BLaER1 treated with 17β-estradiol and CSF1 and Interleukin-3, amounts not matched to agents 10 nM and 100 nM (cell line): ENCODE measurements around the gene NR1H4.

ENCODE experiments used
- H3K27ac ChIP-seq, 11 experiments: shearing (Covaris generic); formaldehyde crosslinking; 2 replicates each; pipeline ENCODE4 v1.8.1; 2022
- H3K27me3 ChIP-seq, 11 experiments: shearing (Covaris generic); formaldehyde crosslinking; 2 replicates each; pipeline ENCODE4 v1.8.1; 2022
- H3K36me3 ChIP-seq, 11 experiments: shearing (Covaris generic); formaldehyde crosslinking; 2 replicates each; pipeline ENCODE4 v1.8.1; 2022
- H3K4me1 ChIP-seq, 10 experiments: shearing (Covaris generic); formaldehyde crosslinking; 2 replicates each; pipeline ENCODE4 v1.8.1; 2022
- H3K4me2 ChIP-seq, 11 experiments: shearing (Covaris generic); formaldehyde crosslinking; 2 replicates each; pipeline ENCODE4 v1.8.1; 2022
- H3K4me3 ChIP-seq, 10 experiments: shearing (Covaris generic); formaldehyde crosslinking; 2 replicates each; pipeline ENCODE4 v1.8.1; 2022
- H3K9ac ChIP-seq, 11 experiments: shearing (Covaris generic); formaldehyde crosslinking; 2 replicates each; pipeline ENCODE4 v1.8.1; 2022
- H3K9me3 ChIP-seq, 11 experiments: shearing (Covaris generic); formaldehyde crosslinking; replicated peaks in 1 of 11; 2 replicates each; pipeline ENCODE4 v1.8.1; 2022
- H4K20me1 ChIP-seq, 11 experiments: shearing (Covaris generic); formaldehyde crosslinking; 2 replicates each; pipeline ENCODE4 v1.8.1; 2022
- Cebpa-rat ChIP-seq, 11 experiments: shearing (Covaris generic); IDR thresholded peaks; 2 replicates each; pipeline ENCODE4 v1.8.1; 2022

NR1H4 gene

GRCh38 chr12:100520048-100520769, 46.5 kb downstream of the NR1H4 start:
- H3K36me3 ChIP-seq = no peaks in the 10 kb centered on the region
- H3K27ac ChIP-seq = no peak overlapping the region
- no peak for TF ChIP-seq Cebpa-rat (IDR thresholded peaks at IDR 0.05)
- no peaks in the 10 kb centered on the region for H3K27me3 ChIP-seq
- no peaks in the 10 kb centered on the region for H4K20me1 ChIP-seq
- H3K4me2 ChIP-seq = no peak overlapping the region
- peaks cover 0 to 15% (median 4%) of the 10 kb centered on the region in 11 experiments; a peak in 2 of 22 replicates for H3K9me3 ChIP-seq
- no peak overlapping the region for H3K9ac ChIP-seq
- no peak overlapping the region for H3K4me3 ChIP-seq
- no peaks in the 10 kb centered on the region for H3K4me1 ChIP-seq

- Histone ChIP-seq H3K27ac (no peak overlapping the region), H3K4me1 (no peaks in the 10 kb centered on the region), H4K20me1 (no peaks in the 10 kb centered on the region), H3K4me3 (no peak overlapping the region), H3K9ac (no peak overlapping the region), H3K27me3 (no peaks in the 10 kb centered on the region), H3K9me3 (peaks cover 0 to 9% (median 4%) of the 10 kb centered on the region in 11 experiments; a peak in 2 of 22 replicates), H3K36me3 (no peaks in the 10 kb centered on the region), H3K4me2 (no peak overlapping the region)
- no peak for TF ChIP-seq Cebpa-rat (IDR thresholded peaks at IDR 0.05)
Measured at GRCh38 chr12:100521958-100522357, 48.3 kb downstream of the NR1H4 start.

- no peaks in the 10 kb centered on the region for H3K36me3 ChIP-seq
- no peaks in the 10 kb centered on the region for H4K20me1 ChIP-seq
- no peak for TF ChIP-seq Cebpa-rat (IDR thresholded peaks at IDR 0.05)
- H3K27me3 ChIP-seq = no peaks in the 10 kb centered on the region
- H3K4me1 ChIP-seq = no peaks in the 10 kb centered on the region
- no peak overlapping the region for H3K4me3 ChIP-seq
- H3K4me2 ChIP-seq = no peak overlapping the region
- no peak overlapping the region for H3K27ac ChIP-seq
- H3K9ac ChIP-seq = no peak overlapping the region
- H3K9me3 ChIP-seq = no peaks in the 10 kb centered on the region
Measured at GRCh38 chr12:100528034-100528433, 54.4 kb downstream of the NR1H4 start.

GRCh38 chr12:100528471-100529127, 54.9 kb downstream of the NR1H4 start:
- no peaks in the 10 kb centered on the region for H3K27me3 ChIP-seq
- no peak overlapping the region for H3K9ac ChIP-seq
- no peak for TF ChIP-seq Cebpa-rat (IDR thresholded peaks at IDR 0.05)
- no peak overlapping the region for H3K4me2 ChIP-seq
- H3K4me3 ChIP-seq = no peak overlapping the region
- no peaks in the 10 kb centered on the region for H3K9me3 ChIP-seq
- no peaks in the 10 kb centered on the region for H4K20me1 ChIP-seq
- no peaks in the 10 kb centered on the region for H3K4me1 ChIP-seq
- no peaks in the 10 kb centered on the region for H3K36me3 ChIP-seq
- no peak overlapping the region for H3K27ac ChIP-seq

GRCh38 chr12:100529756-100530350, 56.2 kb downstream of the NR1H4 start:
- no peak for TF ChIP-seq Cebpa-rat (IDR thresholded peaks at IDR 0.05)
- H3K27me3 ChIP-seq = no peaks in the 10 kb centered on the region
- H3K4me3 ChIP-seq = no peak overlapping the region
- no peak overlapping the region for H3K27ac ChIP-seq
- no peak overlapping the region for H3K9ac ChIP-seq
- no peak overlapping the region for H3K4me2 ChIP-seq
- H4K20me1 ChIP-seq = no peaks in the 10 kb centered on the region
- H3K4me1 ChIP-seq = no peaks in the 10 kb centered on the region
- no peaks in the 10 kb centered on the region for H3K36me3 ChIP-seq
- H3K9me3 ChIP-seq = no peaks in the 10 kb centered on the region

- Histone ChIP-seq H4K20me1 (no peaks in the 10 kb centered on the region), H3K4me2 (no peak overlapping the region), H3K9me3 (no peaks in the 10 kb centered on the region), H3K36me3 (no peaks in the 10 kb centered on the region), H3K4me3 (no peak overlapping the region), H3K27me3 (no peaks in the 10 kb centered on the region), H3K4me1 (no peaks in the 10 kb centered on the region), H3K9ac (no peak overlapping the region), H3K27ac (no peak overlapping the region)
- no peak for TF ChIP-seq Cebpa-rat (IDR thresholded peaks at IDR 0.05)
Measured at GRCh38 chr12:100533376-100533775, 59.7 kb downstream of the NR1H4 start.

- Histone ChIP-seq H3K4me2 (no peak overlapping the region), H3K27ac (no peak overlapping the region), H3K27me3 (no peaks in the 10 kb centered on the region), H3K4me3 (no peak overlapping the region), H3K9me3 (no peaks in the 10 kb centered on the region), H3K4me1 (no peaks in the 10 kb centered on the region), H3K36me3 (no peaks in the 10 kb centered on the region), H3K9ac (no peak overlapping the region), H4K20me1 (no peaks in the 10 kb centered on the region; a peak in 1 of 22 replicates)
- TF ChIP-seq Cebpa-rat (IDR thresholded peaks at IDR 0.05) = no peak
Measured at GRCh38 chr12:100534625-100535227, 61.1 kb downstream of the NR1H4 start.

GRCh38 chr12:100539202-100539601, 65.5 kb downstream of the NR1H4 start:
- Histone ChIP-seq H3K4me1 (no peaks in the 10 kb centered on the region), H3K4me2 (no peak overlapping the region), H3K27me3 (no peaks in the 10 kb centered on the region), H3K36me3 (no peaks in the 10 kb centered on the region), H3K9me3 (no peaks in the 10 kb centered on the region), H4K20me1 (no peaks in the 10 kb centered on the region; a peak in 1 of 22 replicates), H3K27ac (no peak overlapping the region), H3K4me3 (no peak overlapping the region), H3K9ac (no peak overlapping the region)
- no peak for TF ChIP-seq Cebpa-rat (IDR thresholded peaks at IDR 0.05)

- no peaks in the 10 kb centered on the region; a peak in 1 of 22 replicates for H4K20me1 ChIP-seq
- H3K4me3 ChIP-seq = no peak overlapping the region
- H3K27ac ChIP-seq = no peak overlapping the region
- no peaks in the 10 kb centered on the region for H3K36me3 ChIP-seq
- H3K9ac ChIP-seq = no peak overlapping the region
- H3K27me3 ChIP-seq = no peaks in the 10 kb centered on the region
- no peaks in the 10 kb centered on the region for H3K4me1 ChIP-seq
- no peaks in the 10 kb centered on the region for H3K9me3 ChIP-seq
- no peak for TF ChIP-seq Cebpa-rat (IDR thresholded peaks at IDR 0.05)
- no peak overlapping the region for H3K4me2 ChIP-seq
Measured at GRCh38 chr12:100544165-100544564, 70.5 kb downstream of the NR1H4 start.
